ENCODE results near the gene PRKN. TPM values are rescaled to one million over a fixed set of nuclear protein-coding genes. Genes with fewer than 3 reads are reported as not detected.

Gene PRKN
- total RNA-seq, 4 donors from 2014 or later: 4.4 to 669 (median 10.5) TPM

- DNase-seq: no peak
- no peak overlapping the region for H3K4me3 ChIP-seq
- H3K27me3 ChIP-seq: no peaks in the 10 kb centered on the region
- H3K27ac ChIP-seq: no peak overlapping the region
- H3K9me3 ChIP-seq: no peaks in the 10 kb centered on the region
- TF ChIP-seq, protein P1, sequence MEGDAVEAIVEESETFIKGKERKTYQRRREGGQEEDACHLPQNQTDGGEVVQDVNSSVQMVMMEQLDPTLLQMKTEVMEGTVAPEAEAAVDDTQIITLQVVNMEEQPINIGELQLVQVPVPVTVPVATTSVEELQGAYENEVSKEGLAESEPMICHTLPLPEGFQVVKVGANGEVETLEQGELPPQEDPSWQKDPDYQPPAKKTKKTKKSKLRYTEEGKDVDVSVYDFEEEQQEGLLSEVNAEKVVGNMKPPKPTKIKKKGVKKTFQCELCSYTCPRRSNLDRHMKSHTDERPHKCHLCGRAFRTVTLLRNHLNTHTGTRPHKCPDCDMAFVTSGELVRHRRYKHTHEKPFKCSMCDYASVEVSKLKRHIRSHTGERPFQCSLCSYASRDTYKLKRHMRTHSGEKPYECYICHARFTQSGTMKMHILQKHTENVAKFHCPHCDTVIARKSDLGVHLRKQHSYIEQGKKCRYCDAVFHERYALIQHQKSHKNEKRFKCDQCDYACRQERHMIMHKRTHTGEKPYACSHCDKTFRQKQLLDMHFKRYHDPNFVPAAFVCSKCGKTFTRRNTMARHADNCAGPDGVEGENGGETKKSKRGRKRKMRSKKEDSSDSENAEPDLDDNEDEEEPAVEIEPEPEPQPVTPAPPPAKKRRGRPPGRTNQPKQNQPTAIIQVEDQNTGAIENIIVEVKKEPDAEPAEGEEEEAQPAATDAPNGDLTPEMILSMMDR (IDR thresholded peaks at IDR 0.05): no peak
- no peak for TF ChIP-seq POLR2A (IDR thresholded peaks at IDR 0.05)
- no peaks in the 10 kb centered on the region for H3K4me1 ChIP-seq
- no peaks in the 10 kb centered on the region for H3K36me3 ChIP-seq
Observed at GRCh38 chr6:162026843-162027242, 700.7 kb downstream of the PRKN start.

- Histone ChIP-seq H3K27me3 (no peaks in the 10 kb centered on the region), H3K9me3 (no peaks in the 10 kb centered on the region), H3K36me3 (no peaks in the 10 kb centered on the region), H3K4me3 (no peak overlapping the region), H3K27ac (no peak overlapping the region), H3K4me1 (no peaks in the 10 kb centered on the region)
- no peak for TF ChIP-seq POLR2A (IDR thresholded peaks at IDR 0.05)
- TF ChIP-seq, protein P1 (IDR thresholded peaks at IDR 0.05): no peak
- no peak for DNase-seq
Observed at GRCh38 chr6:162026031-162026430, 701.5 kb downstream of the PRKN start.

DNA sequence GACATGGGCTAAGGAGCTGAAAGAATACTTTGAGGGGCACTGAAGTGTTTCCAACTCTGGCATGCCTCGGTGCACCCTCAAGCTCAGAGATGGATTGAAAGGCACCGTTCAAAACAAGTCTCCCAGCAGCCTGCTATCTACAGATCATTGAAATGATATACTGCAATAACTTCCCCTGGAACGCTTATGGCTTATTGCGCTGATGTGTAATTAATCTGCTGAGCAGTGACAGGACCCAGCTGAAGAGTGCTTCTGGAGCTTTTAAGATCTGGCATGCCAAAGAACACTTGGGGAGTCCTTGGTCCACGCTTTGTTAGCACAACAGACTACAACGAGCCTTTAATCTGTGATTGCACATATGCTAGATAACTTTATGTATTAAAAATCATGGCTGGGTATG lies 708.2 kb downstream of the PRKN start:
- Histone ChIP-seq H3K27me3 (no peaks in the 10 kb centered on the region), H3K4me3 (no peak overlapping the region), H3K27ac (no peak overlapping the region), H3K9me3 (no peaks in the 10 kb centered on the region), H3K4me1 (no peaks in the 10 kb centered on the region), H3K36me3 (no peaks in the 10 kb centered on the region)
- TF ChIP-seq, protein P1 (IDR thresholded peaks at IDR 0.05): no peak
- no peak for TF ChIP-seq POLR2A (IDR thresholded peaks at IDR 0.05)
- no peak for DNase-seq

DNA sequence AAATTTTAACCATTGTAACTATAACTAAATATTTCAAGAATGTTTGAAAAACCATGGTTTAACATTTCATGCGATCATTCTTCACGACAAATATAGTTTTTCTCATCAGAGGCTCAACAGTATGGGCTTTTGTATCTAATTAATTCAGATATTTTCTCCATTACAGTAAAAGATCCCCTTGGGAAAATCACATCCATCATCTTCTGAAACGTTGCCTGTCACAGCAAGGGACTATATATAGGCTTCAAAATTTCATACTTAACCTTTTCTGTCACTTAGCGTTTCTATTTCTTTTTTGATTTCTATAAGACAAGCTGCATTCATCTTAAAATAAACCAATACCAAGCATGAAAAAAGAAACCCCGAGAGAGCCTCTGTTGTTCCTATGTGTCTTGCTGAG lies 710.0 kb downstream of the PRKN start:
- no peaks in the 10 kb centered on the region for H3K27me3 ChIP-seq
- DNase-seq: no peak
- H3K27ac ChIP-seq: no peak overlapping the region
- H3K4me3 ChIP-seq: no peak overlapping the region
- H3K4me1 ChIP-seq: no peaks in the 10 kb centered on the region
- TF ChIP-seq, protein P1 (IDR thresholded peaks at IDR 0.05): no peak
- no peak for TF ChIP-seq POLR2A (IDR thresholded peaks at IDR 0.05)
- H3K9me3 ChIP-seq: no peaks in the 10 kb centered on the region
- no peaks in the 10 kb centered on the region for H3K36me3 ChIP-seq

DNA sequence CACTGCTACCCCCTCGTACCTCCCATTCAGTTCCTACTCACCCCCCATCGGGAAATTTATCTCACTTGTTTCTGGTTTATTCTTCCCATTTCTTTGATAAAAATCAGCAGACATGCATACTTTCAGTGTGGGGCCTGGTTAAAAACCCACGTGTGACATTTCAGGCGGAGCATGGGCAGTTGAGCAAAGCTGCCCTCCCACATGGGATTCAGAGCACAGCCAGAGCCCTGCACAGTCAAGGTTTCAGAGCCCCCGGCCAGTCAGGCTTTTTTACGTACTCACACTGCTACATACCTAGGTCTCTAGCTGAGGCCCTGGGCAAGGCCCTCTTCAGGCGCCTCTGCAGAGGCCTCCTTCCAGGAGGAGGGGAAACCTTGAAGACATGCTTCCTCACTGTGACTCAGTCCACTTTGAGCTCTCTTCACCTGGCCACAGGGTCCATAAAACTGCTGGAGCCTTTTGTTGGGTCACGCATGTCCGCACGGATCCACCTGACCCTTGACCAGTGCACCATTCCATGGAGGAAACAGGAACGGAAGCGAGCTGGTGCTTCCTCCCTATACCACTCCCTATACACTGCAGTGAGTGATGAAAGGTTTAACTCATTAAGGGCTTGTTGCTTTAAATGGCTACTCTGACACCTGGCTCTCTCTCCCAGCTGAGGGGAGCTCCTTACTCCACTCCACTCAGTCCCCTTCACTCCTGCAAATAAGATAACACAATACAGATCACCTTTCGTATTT lies 713.3 kb downstream of the PRKN start:
- Histone ChIP-seq H3K4me1 (no peaks in the 10 kb centered on the region), H3K27ac (no peak overlapping the region), H3K27me3 (no peaks in the 10 kb centered on the region), H3K9me3 (no peaks in the 10 kb centered on the region), H3K36me3 (no peaks in the 10 kb centered on the region), H3K4me3 (no peak overlapping the region)
- no peak for DNase-seq
- TF ChIP-seq, protein P1 (IDR thresholded peaks at IDR 0.05): no peak
